GM12878 (cell line): ENCODE measurements around the gene FTL. TPM values are rescaled to one million over a fixed set of nuclear protein-coding genes. Genes with fewer than 3 reads are reported as not detected.

Source experiments
- CUX1 ChIP-seq: IDR thresholded peaks from 2 replicates; pipeline ENCODE4 v1.6.1; 2012; ENCODE audit warnings: improper control_type of control experiment, low read depth, low read length; ENCODE audit not compliant: insufficient replicate concordance
- EGR1 ChIP-seq, 2 experiments: IDR thresholded peaks; 1 replicate in 1 of 2; 2 replicates in 1 of 2; pipeline ENCODE4 v1.6.1; 2011 to 2012; ENCODE audit warnings: low read depth in 2 of 2, low read length in 2 of 2, borderline replicate concordance in 1 of 2, mild to moderate bottlenecking in 1 of 2, moderate library complexity in 1 of 2
- SIX5 ChIP-seq: IDR thresholded peaks from 2 replicates; pipeline ENCODE4 v1.6.1; 2011; ENCODE audit warnings: mild to moderate bottlenecking, low read depth, low read length, moderate library complexity; ENCODE audit not compliant: severe bottlenecking
- TARDBP ChIP-seq: IDR thresholded peaks from 2 replicates; pipeline ENCODE4 v1.6.1; 2016; ENCODE audit warnings: borderline replicate concordance
- polyA plus RNA-seq, 11 experiments: library from polyadenylated mRNA; depleted of rRNA in 4 of 11; unstranded in 6 of 11; stranded (reverse) in 5 of 11; fragments of >200 nt; fragmentation: Nextera tagmentation in 4 of 11; fragmentation: Illumina TruSeq in 1 of 11; extraction: Ambion mirVana in 4 of 11; extraction: Trizol in 1 of 11; gene quantifications; 1 replicate in 1 of 11; 2 replicates in 10 of 11; pipeline versions ENCODE4 v1.2.1 to v1.2.3, GENCODE V29; 2011 to 2016; ENCODE audit warnings: inconsistent platforms in 2 of 11, missing spikeins in 2 of 11, low read depth in 1 of 11
- total RNA-seq, 4 experiments: library from RNA; depleted of rRNA in 3 of 4; stranded (reverse); fragments of >200 nt in 3 of 4; fragmentation: Illumina TruSeq in 1 of 4; extraction: Trizol in 1 of 4; gene quantifications; 2 replicates each; pipeline versions ENCODE4 v1.2.1 to v1.2.3, GENCODE V29; 2013 to 2021
- TF ChIP-seq, protein P1 (sequence below): fragments of 450-650 bp; IDR thresholded peaks from 2 replicates; pipeline ENCODE4 v1.6.1; 2017; ENCODE audit warnings: mild to moderate bottlenecking, low read depth, inconsistent platforms; ENCODE audit not compliant: poor library complexity, severe bottlenecking

Gene FTL
- total and polyA plus RNA-seq, 10 of the 15 experiments (the other 5 are each of a cell fraction or from before 2014, with no cell fraction given), result 364 to 8,913 (median 1,595) TPM

DNA sequence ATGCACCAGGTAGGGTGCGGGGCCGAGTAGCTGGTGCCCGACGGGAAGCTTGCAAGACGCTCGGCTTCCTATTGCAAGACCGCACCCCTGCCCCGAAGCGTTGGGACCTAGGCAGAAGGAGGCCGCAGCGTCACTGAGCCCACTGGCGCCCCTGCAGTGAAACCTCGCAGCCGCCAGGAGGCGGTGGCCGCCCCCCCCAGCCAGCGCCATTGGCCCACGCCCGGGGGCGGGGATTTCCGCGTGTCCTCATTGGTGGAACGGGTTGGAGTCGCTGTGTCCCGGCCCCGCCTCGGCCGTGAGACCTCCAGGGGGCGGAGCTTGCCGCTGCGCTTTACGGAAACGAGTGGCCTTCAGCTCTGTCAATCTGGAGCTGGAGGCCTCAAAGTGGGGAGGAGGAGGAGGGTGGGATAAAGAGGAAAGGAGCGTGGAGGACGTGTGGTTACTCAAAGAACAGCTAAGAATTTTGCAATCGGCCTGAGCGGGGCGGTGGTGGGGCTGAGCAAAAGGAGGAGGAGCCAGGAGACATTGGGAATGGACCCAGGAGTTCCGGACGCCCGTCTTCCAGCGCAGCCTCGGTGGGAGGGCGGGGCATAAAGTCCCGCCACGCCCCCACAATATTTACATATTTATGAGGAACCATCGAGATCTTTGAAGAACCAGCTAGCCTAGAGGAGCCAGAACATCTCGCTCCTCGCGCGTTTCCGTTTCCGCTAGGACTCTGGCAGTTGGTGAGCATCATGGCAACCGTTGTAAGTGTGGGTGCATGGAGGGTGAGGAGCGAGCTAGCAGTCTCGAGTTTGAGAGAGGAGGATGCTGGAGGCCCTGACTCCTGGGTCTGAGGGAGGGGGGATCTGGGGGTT is 28.3 kb downstream of the FTL start, which contains the start of the genes GYS1 and RUVBL2 (continued):
- TF ChIP-seq, protein P1, sequence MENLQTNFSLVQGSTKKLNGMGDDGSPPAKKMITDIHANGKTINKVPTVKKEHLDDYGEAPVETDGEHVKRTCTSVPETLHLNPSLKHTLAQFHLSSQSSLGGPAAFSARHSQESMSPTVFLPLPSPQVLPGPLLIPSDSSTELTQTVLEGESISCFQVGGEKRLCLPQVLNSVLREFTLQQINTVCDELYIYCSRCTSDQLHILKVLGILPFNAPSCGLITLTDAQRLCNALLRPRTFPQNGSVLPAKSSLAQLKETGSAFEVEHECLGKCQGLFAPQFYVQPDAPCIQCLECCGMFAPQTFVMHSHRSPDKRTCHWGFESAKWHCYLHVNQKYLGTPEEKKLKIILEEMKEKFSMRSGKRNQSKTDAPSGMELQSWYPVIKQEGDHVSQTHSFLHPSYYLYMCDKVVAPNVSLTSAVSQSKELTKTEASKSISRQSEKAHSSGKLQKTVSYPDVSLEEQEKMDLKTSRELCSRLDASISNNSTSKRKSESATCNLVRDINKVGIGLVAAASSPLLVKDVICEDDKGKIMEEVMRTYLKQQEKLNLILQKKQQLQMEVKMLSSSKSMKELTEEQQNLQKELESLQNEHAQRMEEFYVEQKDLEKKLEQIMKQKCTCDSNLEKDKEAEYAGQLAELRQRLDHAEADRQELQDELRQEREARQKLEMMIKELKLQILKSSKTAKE, result no peak
- TF ChIP-seq EGR1 (IDR thresholded peaks at IDR 0.05; ENCODE audit: borderline replicate concordance in 1 of 2, low read depth in 2 of 2, low read length in 2 of 2) (peak in 1 of 2 experiments; percentile 73; a peak in 2 of 3 replicates), CUX1 (no peak), TARDBP (0 out of 2 replicates have a peak, but pooled peaks have one; percentile 19), SIX5 (no peak)
